Measurements from ENCODE around the gene FEZ2.

The FEZ2 gene

GRCh38 chr2:36561237-36561944 lies 36.6 kb downstream of the FEZ2 start:
- DNase-seq (ENCODE audit: low read depth) = no peak

GRCh38 chr2:36560726-36561125 lies 37.2 kb downstream of the FEZ2 start:
- no peak for DNase-seq (ENCODE audit: low read depth)

GRCh38 chr2:36559221-36559942 lies 38.6 kb downstream of the FEZ2 start:
- no peak for DNase-seq (ENCODE audit: low read depth)

GRCh38 chr2:36556842-36557241 lies 41.1 kb downstream of the FEZ2 start:
- no peak for DNase-seq (ENCODE audit: low read depth)

GRCh38 chr2:36555789-36556188 lies 42.2 kb downstream of the FEZ2 start:
- DNase-seq (ENCODE audit: low read depth) = no peak

- no peak for DNase-seq (ENCODE audit: low read depth)
Measured at GRCh38 chr2:36554531-36554930, 43.4 kb downstream of the FEZ2 start.

GRCh38 chr2:36553683-36554082 lies 44.3 kb downstream of the FEZ2 start:
- no peak for DNase-seq (ENCODE audit: low read depth)

GRCh38 chr2:36550006-36550405 lies 48.0 kb downstream of the FEZ2 start:
- no peak for DNase-seq (ENCODE audit: low read depth)

GRCh38 chr2:36549165-36549574 lies 48.8 kb downstream of the FEZ2 start:
- DNase-seq (ENCODE audit: low read depth) = no peak

- DNase-seq (ENCODE audit: low read depth) = no peak
Measured at GRCh38 chr2:36547906-36548305, 50.1 kb downstream of the FEZ2 start.

- no peak for DNase-seq (ENCODE audit: low read depth)
Measured at GRCh38 chr2:36545871-36546416, 52.0 kb downstream of the FEZ2 start.

GRCh38 chr2:36544638-36545338 lies 53.2 kb downstream of the FEZ2 start:
- no peak for DNase-seq (ENCODE audit: low read depth)

- no peak for DNase-seq (ENCODE audit: low read depth)
Measured at GRCh38 chr2:36541891-36542595, 55.9 kb downstream of the FEZ2 start.

- DNase-seq (ENCODE audit: low read depth) = no peak
Measured at GRCh38 chr2:36540986-36541754, 56.8 kb downstream of the FEZ2 start.

- no peak for DNase-seq (ENCODE audit: low read depth)
Measured at GRCh38 chr2:36539631-36540030, 58.3 kb downstream of the FEZ2 start.

GRCh38 chr2:36538335-36538734 lies 59.6 kb downstream of the FEZ2 start:
- DNase-seq (ENCODE audit: low read depth) = no peak

GRCh38 chr2:36536776-36537175 lies 61.2 kb downstream of the FEZ2 start:
- no peak for DNase-seq (ENCODE audit: low read depth)

- DNase-seq (ENCODE audit: low read depth) = no peak
Measured at GRCh38 chr2:36535099-36535498, 62.9 kb downstream of the FEZ2 start.

GRCh38 chr2:36534275-36534799 lies 63.6 kb downstream of the FEZ2 start:
- no peak for DNase-seq (ENCODE audit: low read depth)

GRCh38 chr2:36530983-36531354 lies 67.0 kb downstream of the FEZ2 start:
- DNase-seq (ENCODE audit: low read depth) = no peak
